ENCODE results near the gene PGLYRP4. TPM values are rescaled to one million over a fixed set of nuclear protein-coding genes. Genes with fewer than 3 reads are reported as not detected.

The PGLYRP4 gene
- total RNA-seq, 2 donors from 2014 or later: not detected

DNA sequence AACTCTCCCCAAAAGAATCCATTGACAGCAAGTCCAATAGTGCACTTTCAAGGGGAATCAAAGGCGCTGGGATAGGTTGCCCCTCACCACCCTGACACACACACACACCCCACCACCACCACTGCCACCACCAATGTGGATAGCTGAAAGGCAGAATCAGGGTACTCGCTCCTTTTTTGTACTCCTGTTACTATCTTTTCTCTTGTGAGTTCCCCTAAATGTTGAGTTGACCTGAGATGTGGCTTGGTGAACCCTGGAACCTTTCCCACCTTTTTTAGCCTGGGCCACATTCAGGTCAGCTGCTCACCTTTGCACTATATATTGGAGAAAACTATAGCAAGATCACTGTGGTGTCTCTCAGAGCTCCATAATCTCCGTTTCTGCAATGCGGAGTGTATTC lies 38.4 kb upstream of the PGLYRP4 start:
- H3K27ac Mint-ChIP-seq: no peak overlapping the region
- no peak for ATAC-seq
- DNase-seq (ENCODE audit: low spot score in 2 of 2): no peak

DNA sequence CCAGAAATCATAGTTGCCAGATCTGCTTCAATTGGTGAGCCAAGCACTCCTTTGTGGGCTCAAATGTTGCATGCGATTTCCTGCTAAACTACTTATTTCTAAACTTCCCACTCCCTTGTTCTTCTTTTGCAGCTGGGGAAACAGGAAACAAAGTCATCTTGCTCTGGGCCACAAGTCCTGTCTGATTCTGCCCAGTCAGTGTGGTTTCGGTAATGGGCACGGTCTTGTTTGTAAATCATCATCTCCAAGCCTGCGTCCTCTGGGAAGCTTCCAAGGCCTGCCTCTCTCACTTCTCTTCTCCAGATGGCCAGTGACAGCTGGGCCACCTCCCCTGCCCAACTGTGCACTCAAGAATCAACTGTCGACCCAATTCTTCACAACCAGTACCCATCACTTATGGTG lies 37.9 kb upstream of the PGLYRP4 start:
- peak; percentile 16 to 46 for ATAC-seq
- peaks cover 0 to 4% of the 10 kb centered on the region in 2 donors for H3K36me3 Mint-ChIP-seq
- DNase-seq (ENCODE audit: low spot score in 2 of 2): no peak
- peaks cover 2 to 9% of the 10 kb centered on the region in 2 donors for H3K9me3 Mint-ChIP-seq
- H3K27ac Mint-ChIP-seq: no peak overlapping the region

More for the DNA sequence above, 38.4 kb upstream of the PGLYRP4 start:
- Mint-ChIP-seq H3K36me3 (no peaks in the 10 kb centered on the region), H3K9me3 (peaks cover 0 to 6% of the 10 kb centered on the region in 2 donors)

DNA sequence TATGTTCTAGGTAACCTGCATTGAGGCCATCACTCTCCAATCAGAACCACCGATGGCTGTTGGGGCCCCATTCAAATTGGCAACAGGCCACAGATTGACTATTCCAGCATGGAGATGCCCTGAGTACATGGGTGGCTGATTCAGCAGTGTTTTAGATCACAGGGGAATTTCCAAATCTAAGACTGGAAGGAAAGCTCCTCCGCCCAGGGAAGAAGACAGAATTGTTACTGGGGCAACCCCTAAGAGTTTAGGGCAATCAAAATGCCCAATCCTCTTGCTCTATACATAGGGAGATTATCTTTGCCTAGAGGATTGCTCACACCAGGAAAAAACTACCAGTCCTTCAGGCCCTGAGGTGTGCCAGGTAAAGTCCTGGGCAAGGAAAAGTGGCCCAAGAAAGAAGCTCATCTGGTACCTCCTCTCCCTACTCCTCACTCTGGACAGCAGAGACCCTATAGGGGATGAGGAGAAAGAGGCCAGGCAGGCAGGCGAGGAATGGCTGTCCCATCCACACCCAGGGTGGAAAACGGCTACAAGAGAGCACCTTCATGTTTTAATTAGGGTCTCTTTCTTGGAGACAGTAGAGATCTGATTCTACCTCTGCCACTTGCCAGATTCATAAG lies 36.4 kb upstream of the PGLYRP4 start:
- Mint-ChIP-seq H3K9me3 (peaks cover 8 to 15% of the 10 kb centered on the region in 2 donors), H3K36me3 (peaks cover 0 to 9% of the 10 kb centered on the region in 2 donors), H3K27ac (no peak overlapping the region)
- ATAC-seq (no peak), DNase-seq (ENCODE audit: low spot score in 2 of 2) (no peak)

DNA sequence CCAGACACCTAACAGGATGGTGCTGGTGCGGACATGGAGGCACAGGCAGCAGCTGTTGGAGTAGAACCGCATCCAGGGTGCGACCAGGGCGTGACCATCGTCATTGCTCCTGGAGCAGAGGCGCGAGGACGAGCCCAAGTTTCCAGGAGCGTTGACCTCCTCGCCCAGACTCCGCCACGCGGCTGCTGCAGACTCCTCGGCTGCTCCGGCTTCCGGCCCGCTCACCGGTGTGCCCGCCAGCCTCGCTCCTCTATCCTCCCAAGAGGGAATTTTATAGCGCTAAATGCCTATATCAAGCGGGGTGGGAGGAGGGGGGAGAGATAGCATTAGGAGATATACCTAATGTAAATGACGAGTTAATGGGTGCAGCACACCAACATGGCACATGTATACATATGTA lies 32.1 kb upstream of the PGLYRP4 start:
- H3K27ac Mint-ChIP-seq: no peak overlapping the region
- peaks cover 8 to 15% of the 10 kb centered on the region in 2 donors for H3K9me3 Mint-ChIP-seq
- H3K36me3 Mint-ChIP-seq: peaks cover 0 to 9% of the 10 kb centered on the region in 2 donors

DNA sequence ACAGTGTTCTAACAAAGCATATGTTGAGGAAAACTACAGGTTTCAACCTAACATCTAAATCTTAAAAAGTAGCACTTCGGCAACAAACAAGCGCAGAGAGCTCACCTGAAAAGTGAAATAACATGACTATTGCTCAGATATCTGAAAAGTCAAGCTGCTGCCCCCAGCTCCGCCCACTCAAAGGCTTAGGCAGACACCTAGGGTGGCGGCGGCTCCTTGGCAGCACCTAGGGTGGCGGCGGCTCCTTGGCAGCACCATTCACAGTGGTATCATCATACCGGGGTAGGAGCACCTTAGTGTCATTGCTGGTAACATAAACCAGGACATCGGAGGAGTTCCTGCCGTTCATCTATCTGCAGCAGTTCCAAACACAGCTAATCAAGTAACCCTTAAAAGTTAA lies 30.9 kb upstream of the PGLYRP4 start:
- H3K9me3 Mint-ChIP-seq: peaks cover 8 to 15% of the 10 kb centered on the region in 2 donors
- peaks cover 0 to 9% of the 10 kb centered on the region in 2 donors for H3K36me3 Mint-ChIP-seq
- H3K27ac Mint-ChIP-seq: no peak overlapping the region
- no peak for ATAC-seq
- no peak for DNase-seq (ENCODE audit: low spot score in 2 of 2)

More for the DNA sequence above, 32.1 kb upstream of the PGLYRP4 start:
- DNase-seq (ENCODE audit: low spot score in 2 of 2): no peak
- ATAC-seq: no peak

DNA sequence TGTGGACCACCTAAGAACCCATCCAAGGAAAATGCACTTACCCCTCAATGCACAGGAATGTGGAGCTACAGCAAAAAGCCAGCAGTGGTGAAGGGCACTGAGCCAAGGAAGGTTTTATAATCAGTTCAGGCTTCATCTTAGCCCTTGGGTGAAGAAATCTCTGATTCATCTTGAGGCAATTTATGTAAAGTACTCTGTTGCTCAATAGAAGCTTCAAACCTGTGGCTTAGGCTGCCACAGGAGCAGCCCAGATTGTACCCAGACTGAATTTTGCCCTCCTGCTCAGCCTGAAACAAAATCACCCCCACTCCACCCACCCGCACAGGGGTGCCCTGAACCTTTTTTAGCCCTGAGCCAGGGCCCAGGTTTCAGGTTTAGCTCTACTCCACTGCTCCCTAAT lies 26.9 kb upstream of the PGLYRP4 start, which contains the start of gene S100A12:
TSS of gene S100A12 (minus strand) at position 111 of the 400 bp plus-strand sequence. CDS start 1,029 bp downstream, outside the sequence.
- Mint-ChIP-seq H3K27ac (no peak within 1 kb of the TSS), H3K36me3 (no peaks in the 10 kb centered on the region), H3K9me3 (no peaks in the 10 kb centered on the region)
- DNase-seq (ENCODE audit: low spot score in 2 of 2): no peak
- ATAC-seq: no peak

DNA sequence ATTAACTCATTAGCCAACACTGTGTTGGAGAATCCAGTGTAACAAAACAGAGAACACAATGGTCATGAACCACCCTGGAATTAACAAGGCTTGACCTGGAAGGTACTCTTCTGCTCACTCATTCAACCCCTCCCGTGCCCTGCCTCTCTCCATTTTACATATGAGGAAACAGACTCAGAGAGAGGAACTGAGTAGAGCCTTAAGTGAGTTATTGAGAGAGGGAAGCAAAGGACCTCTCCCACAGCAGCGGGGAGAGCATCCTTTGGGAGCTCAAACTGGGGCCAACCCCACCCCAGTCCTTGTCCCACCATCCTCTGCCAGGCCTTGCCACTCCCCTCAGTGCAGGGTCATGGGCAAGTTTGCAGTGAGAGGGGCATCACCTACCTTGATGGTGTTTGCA lies 25.4 kb upstream of the PGLYRP4 start:
- no peak for ATAC-seq
- Mint-ChIP-seq H3K9me3 (no peaks in the 10 kb centered on the region), H3K27ac (no peak overlapping the region)

DNA sequence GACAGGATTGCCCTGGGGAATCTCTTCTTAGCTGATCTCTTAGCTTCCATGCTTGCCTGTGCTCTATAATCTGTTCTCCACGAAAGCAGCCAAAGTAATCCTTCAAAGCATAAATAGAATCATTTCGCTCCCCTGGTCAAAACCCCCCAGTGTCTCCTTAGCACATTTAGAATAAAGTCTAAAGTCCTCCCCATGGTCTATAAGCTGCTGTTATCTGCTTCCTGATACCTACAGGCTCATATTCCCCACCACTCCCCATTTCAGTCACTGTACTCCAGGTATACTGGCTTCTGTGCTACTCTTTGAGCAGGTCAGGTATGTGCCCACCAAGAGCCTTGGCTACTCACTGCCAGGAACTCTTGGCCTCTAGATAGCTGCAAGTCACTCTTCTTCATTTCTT lies 23.9 kb upstream of the PGLYRP4 start:
- Mint-ChIP-seq H3K9me3 (no peaks in the 10 kb centered on the region), H3K36me3 (no peaks in the 10 kb centered on the region), H3K27ac (no peak overlapping the region)
- ATAC-seq: no peak
- no peak for DNase-seq (ENCODE audit: low spot score in 2 of 2)

More for the DNA sequence above, 25.4 kb upstream of the PGLYRP4 start:
- H3K36me3 Mint-ChIP-seq: no peaks in the 10 kb centered on the region
- DNase-seq (ENCODE audit: low spot score in 2 of 2): no peak

DNA sequence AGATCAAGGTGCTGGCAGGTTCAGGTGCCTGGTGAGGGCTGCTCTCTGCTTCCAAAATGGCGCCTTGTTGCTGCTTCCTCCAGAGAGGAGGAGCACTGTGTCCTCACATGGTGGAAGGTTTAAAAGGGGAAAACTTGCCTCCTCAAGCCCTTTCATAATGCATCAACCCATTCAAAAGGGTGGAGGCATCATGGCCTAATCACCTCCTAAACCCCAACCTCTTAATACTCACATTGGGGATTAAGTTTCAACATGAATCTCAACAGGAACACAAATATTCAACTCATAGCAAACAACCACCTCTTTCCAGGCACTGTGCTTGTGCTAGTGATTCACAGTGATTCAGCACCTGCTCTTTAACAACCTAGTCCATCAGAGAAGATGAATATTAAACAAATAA lies 22.6 kb upstream of the PGLYRP4 start:
- DNase-seq (ENCODE audit: low spot score in 2 of 2) (no peak), ATAC-seq (no peak)
- no peaks in the 10 kb centered on the region for H3K36me3 Mint-ChIP-seq
- H3K27ac Mint-ChIP-seq: no peak overlapping the region
- no peaks in the 10 kb centered on the region for H3K9me3 Mint-ChIP-seq

DNA sequence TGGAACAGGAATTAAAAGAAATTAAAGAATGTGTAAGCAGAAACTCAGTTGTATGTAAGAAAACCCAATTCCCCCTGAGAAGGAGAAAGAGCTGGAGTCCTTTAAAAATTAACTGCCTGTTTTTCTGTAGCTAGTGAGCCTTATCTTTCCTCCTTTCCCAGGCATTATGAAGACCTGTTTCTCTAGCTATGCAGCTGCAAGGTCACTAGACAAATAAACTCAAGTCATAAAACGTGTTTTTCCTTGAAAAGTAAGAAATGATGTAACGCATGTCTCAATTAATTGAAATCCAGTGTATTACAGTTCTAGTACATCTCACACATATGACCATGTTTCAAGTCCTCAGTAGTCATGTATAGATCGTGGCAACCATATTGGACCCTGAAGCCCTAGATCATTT lies 21.5 kb upstream of the PGLYRP4 start:
- DNase-seq (ENCODE audit: low spot score in 2 of 2) (no peak), ATAC-seq (no peak)
- Mint-ChIP-seq H3K9me3 (no peaks in the 10 kb centered on the region), H3K36me3 (no peaks in the 10 kb centered on the region), H3K27ac (no peak overlapping the region)

DNA sequence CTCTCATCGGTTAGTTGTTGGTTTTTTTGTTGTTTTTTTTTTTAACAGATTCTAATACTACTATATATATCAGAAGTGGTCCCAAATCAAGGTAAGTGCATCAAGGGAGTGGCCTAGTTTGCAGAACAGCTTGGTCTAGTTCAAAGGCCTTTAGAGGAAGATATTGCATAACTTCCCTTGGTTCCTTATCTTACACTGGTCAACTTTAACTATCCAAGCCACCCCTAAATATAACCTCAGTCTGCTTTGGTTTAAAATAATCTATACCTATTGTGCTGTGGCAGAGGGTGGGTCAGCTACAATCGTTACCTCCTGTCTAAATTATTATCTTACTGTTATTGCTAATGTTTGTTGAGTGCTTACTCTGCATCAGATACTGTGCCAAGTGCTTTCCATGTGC lies 19.9 kb upstream of the PGLYRP4 start:
- no peak overlapping the region for H3K27ac Mint-ChIP-seq
- DNase-seq (ENCODE audit: low spot score in 2 of 2) (no peak), ATAC-seq (no peak)
- H3K9me3 Mint-ChIP-seq: no peaks in the 10 kb centered on the region
- H3K36me3 Mint-ChIP-seq: no peaks in the 10 kb centered on the region

DNA sequence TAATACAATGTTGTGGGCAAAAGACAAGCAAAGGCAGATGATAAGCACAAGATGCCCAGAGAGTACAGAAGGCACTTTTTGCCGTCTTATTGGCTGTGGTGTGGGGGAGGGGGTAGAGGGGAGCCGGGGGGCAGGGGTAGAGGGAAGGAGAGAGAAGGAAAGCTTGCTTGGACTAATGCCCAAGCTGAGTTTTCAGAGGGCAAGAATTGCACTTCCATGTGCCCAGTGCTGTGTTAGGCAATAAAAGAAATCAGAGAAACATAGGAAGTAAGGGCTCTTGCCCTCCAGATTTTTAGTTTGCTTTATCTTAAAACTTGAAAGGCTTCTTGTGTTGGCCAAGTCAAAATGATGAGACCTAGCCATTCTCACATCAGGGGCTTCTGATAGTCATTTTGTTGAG lies 18.4 kb upstream of the PGLYRP4 start:
- Mint-ChIP-seq H3K36me3 (no peaks in the 10 kb centered on the region), H3K27ac (no peak overlapping the region), H3K9me3 (no peaks in the 10 kb centered on the region)
- ATAC-seq: no peak
- DNase-seq (ENCODE audit: low spot score in 2 of 2): no peak

DNA sequence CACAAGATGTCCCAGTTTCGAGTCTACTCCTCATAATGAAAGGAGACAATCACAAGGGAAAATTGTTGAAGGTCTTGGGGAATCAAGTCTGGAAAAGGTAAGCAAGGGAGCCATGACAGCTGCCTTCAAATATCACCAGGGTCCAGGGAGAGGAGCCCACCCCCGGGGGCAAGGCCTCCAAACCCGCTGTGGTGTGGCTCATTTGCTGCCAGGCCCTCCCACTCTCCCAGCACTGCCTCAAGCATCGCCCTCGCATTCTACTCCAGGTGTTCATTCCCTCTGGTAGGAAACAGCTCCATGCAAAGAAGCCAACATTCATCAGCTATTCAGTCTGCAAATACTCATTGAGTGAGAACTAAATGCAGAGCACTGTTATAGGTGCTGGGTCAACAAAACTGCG lies 17.6 kb upstream of the PGLYRP4 start:
- ATAC-seq (no peak), DNase-seq (ENCODE audit: low spot score in 2 of 2) (no peak)
- Mint-ChIP-seq H3K27ac (no peak overlapping the region), H3K9me3 (no peaks in the 10 kb centered on the region), H3K36me3 (no peaks in the 10 kb centered on the region)

DNA sequence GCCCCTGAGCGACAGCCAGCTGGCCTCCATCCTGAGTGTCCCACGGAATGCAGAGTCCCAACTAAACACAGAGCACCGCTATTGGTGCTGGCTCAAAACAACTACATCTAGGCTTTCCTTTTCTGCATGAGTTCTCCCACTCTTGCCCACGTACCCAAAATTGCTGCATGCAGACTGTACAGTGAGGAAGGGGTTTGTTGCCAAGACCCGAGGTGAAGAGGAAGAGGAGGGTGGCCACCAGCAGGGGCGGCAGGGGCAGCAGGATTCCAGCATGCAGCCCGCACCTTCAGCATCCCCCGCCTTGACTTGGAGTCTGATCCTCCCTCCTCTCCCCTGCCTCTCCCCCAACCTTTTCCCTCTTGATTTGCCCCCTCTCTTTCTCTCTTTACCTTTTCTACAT lies 17.1 kb upstream of the PGLYRP4 start:
- ATAC-seq: no peak
- no peak for DNase-seq (ENCODE audit: low spot score in 2 of 2)
- Mint-ChIP-seq H3K9me3 (no peaks in the 10 kb centered on the region), H3K36me3 (no peaks in the 10 kb centered on the region), H3K27ac (no peak overlapping the region)

DNA sequence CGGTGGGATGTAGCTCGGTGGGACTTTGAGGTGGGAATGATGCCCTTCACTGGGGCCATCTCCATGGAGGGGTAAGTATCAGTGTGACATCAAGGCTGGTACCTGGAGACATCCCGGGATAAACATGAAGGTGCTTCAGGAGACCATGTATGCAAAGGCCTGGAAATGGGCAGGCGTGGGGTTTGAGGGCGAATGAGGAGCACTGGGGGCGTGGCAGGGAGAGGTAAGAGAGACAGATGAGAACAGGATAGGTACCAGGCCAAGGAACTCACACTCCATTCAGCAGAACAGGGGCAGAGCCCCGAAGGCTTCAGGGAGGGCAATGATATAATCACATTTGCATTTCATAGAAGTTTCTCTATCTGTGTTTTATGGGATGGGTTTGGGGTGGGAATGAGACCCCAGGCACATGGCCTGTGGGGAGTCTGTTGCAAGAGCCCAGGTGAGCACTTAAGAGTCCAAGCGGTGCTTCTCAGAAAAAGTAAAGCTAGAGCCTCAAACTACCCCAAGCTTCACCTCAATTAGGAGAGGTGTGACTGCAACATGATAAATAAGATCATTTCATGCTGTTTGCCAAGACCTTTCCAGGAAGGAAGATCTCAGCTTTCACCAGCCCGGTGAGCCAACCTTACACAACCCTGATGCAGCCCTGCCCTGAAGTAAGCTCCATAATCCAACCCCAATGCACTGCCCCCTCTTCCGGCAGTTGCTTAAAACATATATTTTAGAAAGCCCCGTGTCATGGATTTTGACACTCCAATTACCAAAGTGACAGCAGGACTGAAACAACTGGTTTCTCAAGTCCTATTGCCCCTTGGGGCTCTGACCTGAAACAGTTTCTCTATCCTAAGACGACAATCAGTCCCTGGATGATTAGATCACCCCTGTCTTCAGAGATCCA lies 16.4 kb upstream of the PGLYRP4 start:
- Mint-ChIP-seq H3K36me3 (no peaks in the 10 kb centered on the region), H3K27ac (peak overlapping the region in 1 of 2 donors; percentile 90), H3K9me3 (no peaks in the 10 kb centered on the region)
- ATAC-seq (no peak), DNase-seq (ENCODE audit: low spot score in 2 of 2) (no peak)

DNA sequence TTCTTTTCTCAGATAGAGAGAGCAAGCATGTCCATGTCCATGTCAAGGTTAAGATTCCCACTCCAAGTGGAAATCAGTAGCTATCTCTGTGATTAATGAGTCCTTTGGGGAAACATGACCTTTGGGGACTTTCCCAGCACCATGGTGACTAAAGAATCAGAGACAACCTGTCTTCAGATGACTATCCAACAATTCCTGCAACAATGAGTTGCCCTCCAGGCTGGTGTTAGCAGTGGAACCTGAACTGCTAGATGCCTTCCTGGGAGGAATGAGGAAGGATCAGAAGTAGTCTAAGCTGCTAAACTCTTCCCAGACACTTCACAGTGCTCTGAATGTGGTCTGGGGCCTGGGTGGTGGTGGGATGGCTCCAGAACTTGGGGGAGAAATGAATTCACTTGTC lies 15.5 kb upstream of the PGLYRP4 start:
- ATAC-seq: peak in 1 of 2 donors; percentile 48
- H3K9me3 Mint-ChIP-seq: no peaks in the 10 kb centered on the region
- no peaks in the 10 kb centered on the region for H3K36me3 Mint-ChIP-seq
- DNase-seq (ENCODE audit: low spot score in 2 of 2): no peak
- H3K27ac Mint-ChIP-seq: peak overlapping the region in 1 of 2 donors; percentile 90

DNA sequence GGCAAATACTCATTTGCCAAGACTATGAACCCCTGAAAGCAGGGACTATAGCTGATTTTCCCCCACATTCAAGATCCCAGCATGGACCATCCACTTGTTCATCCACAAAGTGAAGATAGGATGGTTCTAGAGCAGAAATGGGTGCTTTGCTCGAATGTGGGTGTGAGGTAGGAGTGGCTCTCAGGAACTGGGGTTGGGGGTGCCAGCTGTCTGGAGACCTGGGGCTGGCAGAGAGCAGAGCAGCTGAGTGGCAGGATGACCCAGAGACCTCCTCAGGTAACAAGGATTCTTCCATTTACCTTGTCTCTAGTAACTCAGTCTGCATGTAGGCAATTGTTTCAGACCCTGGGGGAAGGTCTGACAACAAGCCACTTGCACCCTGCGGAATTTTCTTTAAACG lies 15.0 kb upstream of the PGLYRP4 start:
- Mint-ChIP-seq H3K36me3 (no peaks in the 10 kb centered on the region), H3K27ac (no peak overlapping the region), H3K9me3 (no peaks in the 10 kb centered on the region)
- ATAC-seq (no peak), DNase-seq (ENCODE audit: low spot score in 2 of 2) (no peak)
